SKM-1 (cell line): ENCODE results near the gene DPP9.

Source experiments
- DNase-seq: peaks from one replicate; lab custom pipeline; 2025; ENCODE audit not compliant: unreplicated experiment; lab: John Stamatoyannopoulos, UW

DPP9 gene

GRCh38 chr19:4636151-4636717, 87.4 kb downstream of the DPP9 start:
- DNase-seq: peak; percentile 53

- no peak for DNase-seq
These were observed 87.9 kb downstream of the DPP9 start for GRCh38 chr19:4635754-4636116.

- peak; percentile 94 for DNase-seq
These were observed 90.3 kb downstream of the DPP9 start for GRCh38 chr19:4633140-4633967.
